Body of pancreas (tissue), 4 donors: ENCODE measurements around the gene ODAPH. TPM values are rescaled to one million over a fixed set of nuclear protein-coding genes. Genes with fewer than 3 reads are reported as not detected.
"Not testable (repeated sequence)": the region's sequence is repeated elsewhere in the genome, so short reads cannot be mapped to it uniquely, and the experiment has no call there.

ENCODE experiments used
- ATAC-seq: fragments of 150-250 bp; one replicate; pipeline ENCODE4 v1.9.1; 2016
- DNase-seq, 4 donors: peaks; one replicate each; pipeline ENCODE4 v3.0.0-alpha.2; 2019
- H3K27ac ChIP-seq, 4 donors: fragments of 200-600 bp; sonication (generic); 1 replicate in 3 of 4; 2 replicates in 1 of 4; pipeline versions ENCODE4 v1.5.1 to v1.6.1; 2016 to 2019; ENCODE audit warnings: mild to moderate bottlenecking in 1 of 4, mixed read lengths in 1 of 4, moderate library complexity in 1 of 4
- H3K27me3 ChIP-seq, 2 donors: fragments of 200-600 bp; sonication (generic); one replicate each; pipeline ENCODE4 v1.6.0; 2016; ENCODE audit warnings: mild to moderate bottlenecking in 1 of 2
- H3K36me3 ChIP-seq, 2 donors: fragments of 200-600 bp; sonication (generic); replicated peaks in 1 of 2; 2 replicates each; pipeline ENCODE4 v1.5.1; 2016; ENCODE audit warnings: low read depth in 2 of 2; ENCODE audit not compliant: insufficient read depth in 1 of 2
- H3K4me1 ChIP-seq: fragments of 200-600 bp; sonication (generic); one replicate; pipeline ENCODE4 v1.6.0; 2016
- H3K4me3 ChIP-seq, 2 donors: fragments of 200-600 bp; sonication (generic); 1 replicate in 1 of 2; 2 replicates in 1 of 2; pipeline ENCODE4 v1.5.1; 2016 to 2019
- H3K9me3 ChIP-seq, 3 donors: fragments of 200-600 bp; sonication (generic); 1 replicate in 2 of 3; 2 replicates in 1 of 3; pipeline ENCODE4 v1.5.1; 2016
- CTCF ChIP-seq, 7 experiments: fragments of 450-650 bp in 4 of 7; fragments of 200-600 bp in 3 of 7; sonication (generic) in 3 of 7; IDR thresholded peaks; one replicate each; pipeline ENCODE4 v1.5.1; 2016 to 2019; ENCODE audit warnings: antibody characterized with exemption in 7 of 7
- POLR2A ChIP-seq, 3 donors: fragments of 450-650 bp; IDR thresholded peaks; one replicate each; pipeline ENCODE4 v1.6.1; 2016; ENCODE audit warnings: antibody characterized with exemption in 3 of 3, mild to moderate bottlenecking in 2 of 3
- WGBS, 2 donors: methylation state at CpG; one replicate each; pipeline ENCODE4 v1.1.5; 2017; 5-methylcytosine and 5-hydroxymethylcytosine counted together
- intact Hi-C: fragments of 100-400 bp; cut with DNase I; formaldehyde crosslinking; loops from one replicate; pipeline ENCODE4 v1.15.1; 2023
- total RNA-seq, 2 donors: library from RNA; depleted of rRNA; stranded (reverse); fragments of >200 nt; gene quantifications; one replicate each; pipeline ENCODE4 v1.1.0, GENCODE V29; 2016

Gene ODAPH
- total RNA-seq, 2 donors from 2014 or later = not detected

GRCh38 chr4:75513526-75514130, 42.2 kb upstream of the ODAPH start:
- H3K27ac ChIP-seq = peak overlapping the region; percentile 82 to 98 (median 94)
- peak overlapping the region; percentile 40 to 51 for H3K4me3 ChIP-seq
- TF ChIP-seq CTCF (IDR thresholded peaks at IDR 0.05) (no peak), POLR2A (IDR thresholded peaks at IDR 0.05) (no peak)
- H3K27me3 ChIP-seq = no peaks in the 10 kb centered on the region
- DNase-seq = no peak
- intact Hi-C loops = no loop called here
- peaks cover 26% of the 10 kb centered on the region for H3K4me1 ChIP-seq
- no peaks in the 10 kb centered on the region for H3K36me3 ChIP-seq
- no peak for ATAC-seq
- WGBS, 2 donors = 0 to 1% methylated on average over 12 of the region's 12 CpGs
- no peaks in the 10 kb centered on the region for H3K9me3 ChIP-seq

- no peaks in the 10 kb centered on the region for H3K36me3 ChIP-seq
- ATAC-seq (peak; percentile 97), DNase-seq (peak; percentile 94 to 97 (median 95))
- no peaks in the 10 kb centered on the region for H3K9me3 ChIP-seq
- intact Hi-C loops = no loop called here
- peaks cover 26% of the 10 kb centered on the region for H3K4me1 ChIP-seq
- peak within 1 kb of the TSS; percentile 82 to 98 (median 94) for H3K27ac ChIP-seq
- 0% methylated on average over 37 to 60 of the region's 61 CpGs for WGBS, 2 donors
- TF ChIP-seq POLR2A (IDR thresholded peaks at IDR 0.05) = peak; percentile 73 to 94 (median 93)
- TF ChIP-seq CTCF (IDR thresholded peaks at IDR 0.05) = peak in 4 of 7 experiments; percentile 16 to 40 (median 25)
- peak within 1 kb of the TSS; percentile 40 to 51 for H3K4me3 ChIP-seq
- H3K27me3 ChIP-seq = no peaks in the 10 kb centered on the region
Measured at GRCh38 chr4:75514131-75514948, 41.5 kb upstream of the ODAPH start, which contains the start of the genes RCHY1 and THAP6. Gene RCHY1 (minus strand): TSS chr4:75514403. CDS start chr4:75514286, 117 bp downstream. Gene THAP6 (plus strand): TSS chr4:75514473. CDS start chr4:75515453, 980 bp downstream.

- H3K4me3 ChIP-seq = peak overlapping the region; percentile 40 to 51
- no peaks in the 10 kb centered on the region for H3K27me3 ChIP-seq
- no peaks in the 10 kb centered on the region for H3K36me3 ChIP-seq
- no peaks in the 10 kb centered on the region for H3K9me3 ChIP-seq
- 40 to 44% methylated on average over 9 of the region's 9 CpGs for WGBS, 2 donors
- TF ChIP-seq CTCF (IDR thresholded peaks at IDR 0.05) (no peak), POLR2A (IDR thresholded peaks at IDR 0.05) (no peak)
- peak overlapping the region; percentile 82 to 98 (median 94) for H3K27ac ChIP-seq
- H3K4me1 ChIP-seq = peaks cover 26% of the 10 kb centered on the region
- no peak for ATAC-seq
- intact Hi-C loops = no loop called here
- DNase-seq = no peak
Measured at GRCh38 chr4:75514949-75515612, 40.8 kb upstream of the ODAPH start.

- DNase-seq = no peak
- TF ChIP-seq POLR2A (IDR thresholded peaks at IDR 0.05) (no peak), CTCF (IDR thresholded peaks at IDR 0.05) (no peak)
- peaks cover 26% of the 10 kb centered on the region for H3K4me1 ChIP-seq
- no peak for ATAC-seq
- no peaks in the 10 kb centered on the region for H3K36me3 ChIP-seq
- no peak overlapping the region for H3K4me3 ChIP-seq
- H3K9me3 ChIP-seq = no peaks in the 10 kb centered on the region
- H3K27ac ChIP-seq = no peak overlapping the region
- 65 to 74% methylated on average over 1 of the region's 1 CpG for WGBS, 2 donors
- intact Hi-C loops = no loop called here
- no peaks in the 10 kb centered on the region for H3K27me3 ChIP-seq
Measured at GRCh38 chr4:75516144-75516543, 39.7 kb upstream of the ODAPH start.

- H3K4me1 ChIP-seq, H3K27ac ChIP-seq, intact Hi-C loops, DNase-seq, H3K27me3 ChIP-seq, ATAC-seq, H3K4me3 ChIP-seq, H3K36me3 ChIP-seq, H3K9me3 ChIP-seq: not testable (repeated sequence)
- WGBS, 2 donors = 93 to 100% methylated on average over 3 to 4 of the region's 7 CpGs
Measured at GRCh38 chr4:75519452-75519851, 36.4 kb upstream of the ODAPH start.
